Measurements from ENCODE around the gene BRD9. TPM values are rescaled to one million over a fixed set of nuclear protein-coding genes. Genes with fewer than 3 reads are reported as not detected.
"Not testable (repeated sequence)": the region's sequence is repeated elsewhere in the genome, so short reads cannot be mapped to it uniquely, and the experiment has no call there.

The BRD9 gene
- total and polyA plus RNA-seq, 9 donors, result 18.6 to 42.1 (median 32.0) TPM

DNA sequence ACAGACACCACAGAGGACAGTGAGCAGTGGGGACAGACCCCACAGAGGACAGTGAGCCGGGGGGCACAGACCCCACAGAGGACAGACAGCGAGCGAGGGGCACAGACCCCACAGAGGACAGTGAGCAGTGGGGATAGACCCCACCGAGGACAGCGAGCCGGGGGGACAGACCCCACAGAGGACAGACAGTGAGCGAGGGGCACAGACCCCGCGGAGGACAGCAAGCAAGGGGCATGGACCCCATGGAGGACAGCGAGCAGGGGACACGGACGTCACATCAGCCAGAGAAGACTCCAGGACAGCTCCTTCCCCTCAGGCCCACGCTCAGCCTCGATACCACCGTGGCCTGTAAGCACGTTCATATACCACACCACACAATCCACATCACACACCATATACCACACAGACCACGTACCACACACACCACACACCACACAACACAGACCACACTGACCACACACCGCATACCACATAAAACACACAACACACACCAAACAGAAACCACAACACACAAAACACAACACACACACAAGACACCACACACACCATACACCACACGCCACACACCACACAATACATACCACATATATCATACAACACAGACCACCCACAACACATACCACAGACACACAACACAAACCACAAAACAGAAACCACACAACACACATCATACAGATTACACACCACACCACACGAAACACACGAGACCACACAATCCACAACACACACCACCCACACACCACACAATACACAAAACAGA is 36.6 kb downstream of the BRD9 start:
- intact Hi-C loops (cut with DNase I), result no loop called here

DNA sequence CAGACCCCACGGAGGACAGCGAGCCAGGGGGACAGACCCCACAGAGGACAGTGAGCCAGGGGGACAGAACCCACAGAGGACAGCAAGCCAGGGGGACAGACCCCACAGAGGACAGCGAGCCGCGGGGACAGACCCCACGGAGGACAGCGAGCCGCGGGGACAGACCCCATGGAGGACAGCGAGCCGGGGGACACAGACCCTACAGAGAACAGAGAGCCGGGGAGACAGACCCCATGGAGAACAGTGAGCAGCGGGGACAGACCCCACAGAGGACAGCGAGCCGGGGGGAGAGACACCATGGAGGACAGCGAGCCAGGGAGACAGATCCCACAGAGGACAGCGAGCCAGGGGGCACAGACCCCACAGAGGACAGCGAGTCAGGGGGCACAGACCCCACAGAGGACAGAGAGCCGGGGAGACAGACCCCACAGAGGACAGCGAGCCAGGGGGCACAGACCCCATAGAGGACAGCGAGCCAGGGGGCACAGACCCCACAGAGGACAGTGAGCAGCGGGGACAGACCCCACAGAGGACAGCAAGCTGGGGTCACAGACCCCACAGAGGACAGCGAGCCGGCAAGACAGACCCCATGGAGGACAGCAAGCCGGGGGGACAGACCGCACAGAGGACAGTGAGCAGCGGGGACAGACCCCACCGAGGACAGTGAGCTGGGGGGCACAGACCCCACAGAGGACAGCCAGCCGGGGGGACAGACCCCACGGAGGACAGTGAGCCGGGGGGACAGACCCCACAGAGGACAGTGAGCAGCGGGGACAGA is 37.4 kb downstream of the BRD9 start:
- no peak overlapping the region for H3K4me3 ChIP-seq
- H3K36me3 ChIP-seq, result no peaks in the 10 kb centered on the region
- H3K27ac ChIP-seq, result no peak overlapping the region
- 83 to 86% (median 86%) methylated on average over 32 of the region's 32 CpGs for WGBS, 3 donors
- no peaks in the 10 kb centered on the region for H3K4me1 ChIP-seq (ENCODE audit: insufficient read depth)
- no peak for TF ChIP-seq EP300 (IDR thresholded peaks at IDR 0.05)
- TF ChIP-seq POLR2A (IDR thresholded peaks at IDR 0.05), result no peak
- TF ChIP-seq, protein P1, sequence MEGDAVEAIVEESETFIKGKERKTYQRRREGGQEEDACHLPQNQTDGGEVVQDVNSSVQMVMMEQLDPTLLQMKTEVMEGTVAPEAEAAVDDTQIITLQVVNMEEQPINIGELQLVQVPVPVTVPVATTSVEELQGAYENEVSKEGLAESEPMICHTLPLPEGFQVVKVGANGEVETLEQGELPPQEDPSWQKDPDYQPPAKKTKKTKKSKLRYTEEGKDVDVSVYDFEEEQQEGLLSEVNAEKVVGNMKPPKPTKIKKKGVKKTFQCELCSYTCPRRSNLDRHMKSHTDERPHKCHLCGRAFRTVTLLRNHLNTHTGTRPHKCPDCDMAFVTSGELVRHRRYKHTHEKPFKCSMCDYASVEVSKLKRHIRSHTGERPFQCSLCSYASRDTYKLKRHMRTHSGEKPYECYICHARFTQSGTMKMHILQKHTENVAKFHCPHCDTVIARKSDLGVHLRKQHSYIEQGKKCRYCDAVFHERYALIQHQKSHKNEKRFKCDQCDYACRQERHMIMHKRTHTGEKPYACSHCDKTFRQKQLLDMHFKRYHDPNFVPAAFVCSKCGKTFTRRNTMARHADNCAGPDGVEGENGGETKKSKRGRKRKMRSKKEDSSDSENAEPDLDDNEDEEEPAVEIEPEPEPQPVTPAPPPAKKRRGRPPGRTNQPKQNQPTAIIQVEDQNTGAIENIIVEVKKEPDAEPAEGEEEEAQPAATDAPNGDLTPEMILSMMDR (IDR thresholded peaks at IDR 0.05), result no peak
- H3K27me3 ChIP-seq, result no peaks in the 10 kb centered on the region
- no peaks in the 10 kb centered on the region for H3K9me3 ChIP-seq
- intact Hi-C loops (cut with DNase I), result no loop called here
- DNase-seq, result peak in 2 of 5 donors; percentile 13 to 18

More for the DNA sequence above, 36.6 kb downstream of the BRD9 start:
- DNase-seq, result peak in 1 of 5 donors; percentile 23
- TF ChIP-seq, protein P1 (IDR thresholded peaks at IDR 0.05), result no peak
- TF ChIP-seq EP300 (IDR thresholded peaks at IDR 0.05) (no peak), POLR2A (IDR thresholded peaks at IDR 0.05) (no peak)
- H3K27ac ChIP-seq, result no peak overlapping the region
- no peaks in the 10 kb centered on the region for H3K36me3 ChIP-seq
- no peaks in the 10 kb centered on the region for H3K27me3 ChIP-seq
- WGBS, 3 donors, result 72 to 81% (median 78%) methylated on average over 21 of the region's 21 CpGs
- H3K4me3 ChIP-seq, result no peak overlapping the region
- H3K9me3 ChIP-seq, result no peaks in the 10 kb centered on the region
- H3K4me1 ChIP-seq (ENCODE audit: insufficient read depth), result no peaks in the 10 kb centered on the region

DNA sequence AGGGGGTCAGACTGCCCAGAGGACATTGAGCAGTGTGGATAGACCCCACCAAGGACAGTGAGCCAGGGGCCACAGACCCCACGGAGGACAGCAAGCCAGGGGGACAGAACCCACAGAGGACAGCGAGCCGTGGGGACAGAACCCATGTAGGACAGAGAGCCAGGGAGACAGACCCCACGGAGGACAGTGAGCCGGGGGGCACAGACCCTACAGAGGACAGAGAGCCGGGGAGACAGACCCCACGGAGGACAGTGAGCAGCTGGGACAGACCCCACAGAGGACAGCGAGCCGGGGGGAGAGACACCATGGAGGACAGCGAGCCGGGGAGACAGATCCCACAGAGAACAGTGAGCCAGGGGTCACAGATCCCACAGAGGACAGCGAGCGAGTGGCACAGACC is 38.4 kb downstream of the BRD9 start:
- no peaks in the 10 kb centered on the region for H3K4me1 ChIP-seq (ENCODE audit: insufficient read depth)
- TF ChIP-seq EP300 (IDR thresholded peaks at IDR 0.05), result no peak
- TF ChIP-seq, protein P1 (IDR thresholded peaks at IDR 0.05), result no peak
- TF ChIP-seq POLR2A (IDR thresholded peaks at IDR 0.05), result no peak
- WGBS, 3 donors, result 74 to 80% (median 76%) methylated on average over 13 of the region's 13 CpGs
- H3K9me3 ChIP-seq, result no peaks in the 10 kb centered on the region
- no peak overlapping the region for H3K27ac ChIP-seq
- no peaks in the 10 kb centered on the region for H3K36me3 ChIP-seq
- no peak overlapping the region for H3K4me3 ChIP-seq
- peak in 1 of 5 donors; percentile 15 for DNase-seq
- H3K27me3 ChIP-seq, result no peaks in the 10 kb centered on the region
- intact Hi-C loops (cut with DNase I), result no loop called here

DNA sequence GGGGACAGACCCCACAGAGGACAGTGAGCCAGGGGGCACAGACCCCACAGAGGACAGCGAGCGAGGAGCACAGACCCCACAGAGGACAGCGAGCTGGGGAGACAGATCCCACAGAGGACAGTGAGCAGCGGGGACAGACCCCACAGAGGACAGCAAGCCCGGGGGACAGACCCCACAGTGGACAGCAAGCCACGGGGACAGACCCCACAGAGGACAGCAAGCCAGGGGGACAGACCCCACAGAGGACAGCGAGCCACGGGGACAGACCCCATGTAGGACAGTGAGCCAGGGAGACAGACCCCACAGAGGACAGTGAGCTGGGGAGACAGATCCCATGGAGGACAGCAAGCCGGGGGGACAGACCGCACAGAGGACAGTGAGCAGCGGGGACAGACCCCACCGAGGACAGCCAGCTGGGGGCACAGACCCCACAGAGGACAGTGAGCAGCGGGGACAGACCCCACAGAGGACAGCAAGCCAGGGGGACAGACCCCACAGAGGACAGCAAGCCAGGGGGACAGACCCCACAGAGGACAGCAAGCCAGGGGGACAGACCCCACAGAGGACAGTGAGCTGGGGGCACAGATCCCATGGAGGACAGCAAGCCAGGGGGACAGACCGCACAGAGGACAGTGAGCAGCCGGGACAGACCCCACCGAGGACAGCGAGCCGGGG is 39.0 kb downstream of the BRD9 start:
- H3K4me1 ChIP-seq (ENCODE audit: insufficient read depth); H3K9me3 ChIP-seq; intact Hi-C loops (cut with DNase I); H3K36me3 ChIP-seq; H3K27me3 ChIP-seq; H3K27ac ChIP-seq; H3K4me3 ChIP-seq: not testable (repeated sequence)
- DNase-seq, result peak in 1 of 5 donors; percentile 14
- WGBS, 3 donors, result 80 to 87% (median 83%) methylated on average over 18 of the region's 18 CpGs

Data from ovary (tissue), 9 donors.